SK-MEL-5 (cell line): ENCODE results near the gene STX16. TPM values are rescaled to one million over a fixed set of nuclear protein-coding genes. Genes with fewer than 3 reads are reported as not detected.

Experiments
- DNase-seq: peaks from one replicate; pipeline ENCODE4 v3.0.0-alpha.2; 2016; ENCODE audit warnings: low read depth, low spot score
- in situ Hi-C: cut with HindIII; loops from 2 replicates; pipeline ENCODE4 v1.10.0; 2016; ENCODE audit warnings: low sequenced_read_pairs, high pct_unique_total_duplicates, low pct_unique_long_range_greater_than_20kb
- polyA plus RNA-seq, 2 experiments: library from polyadenylated mRNA; depleted of rRNA; stranded (reverse); fragments of >200 nt; gene quantifications; 2 replicates each; pipeline ENCODE4 v1.2.3, GENCODE V29; 2015
- total RNA-seq: library from RNA; depleted of rRNA; stranded (reverse); fragments of >200 nt; shearing (Covaris generic); gene quantifications from 2 replicates; pipeline ENCODE4 v1.2.3, GENCODE V29; 2014; rRNA removed

The STX16 gene, protein sequence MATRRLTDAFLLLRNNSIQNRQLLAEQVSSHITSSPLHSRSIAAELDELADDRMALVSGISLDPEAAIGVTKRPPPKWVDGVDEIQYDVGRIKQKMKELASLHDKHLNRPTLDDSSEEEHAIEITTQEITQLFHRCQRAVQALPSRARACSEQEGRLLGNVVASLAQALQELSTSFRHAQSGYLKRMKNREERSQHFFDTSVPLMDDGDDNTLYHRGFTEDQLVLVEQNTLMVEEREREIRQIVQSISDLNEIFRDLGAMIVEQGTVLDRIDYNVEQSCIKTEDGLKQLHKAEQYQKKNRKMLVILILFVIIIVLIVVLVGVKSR
- 16.9 and 20.0 TPM in 2 replicates for total RNA-seq
- 67.1 and 85.3 TPM in 2 replicates for polyA plus RNA-seq (2015; cell fraction: cytosol; rRNA removed)
- polyA plus RNA-seq (2015; cell fraction: nucleus; rRNA removed), result 214 and 217 TPM in 2 replicates

DNA sequence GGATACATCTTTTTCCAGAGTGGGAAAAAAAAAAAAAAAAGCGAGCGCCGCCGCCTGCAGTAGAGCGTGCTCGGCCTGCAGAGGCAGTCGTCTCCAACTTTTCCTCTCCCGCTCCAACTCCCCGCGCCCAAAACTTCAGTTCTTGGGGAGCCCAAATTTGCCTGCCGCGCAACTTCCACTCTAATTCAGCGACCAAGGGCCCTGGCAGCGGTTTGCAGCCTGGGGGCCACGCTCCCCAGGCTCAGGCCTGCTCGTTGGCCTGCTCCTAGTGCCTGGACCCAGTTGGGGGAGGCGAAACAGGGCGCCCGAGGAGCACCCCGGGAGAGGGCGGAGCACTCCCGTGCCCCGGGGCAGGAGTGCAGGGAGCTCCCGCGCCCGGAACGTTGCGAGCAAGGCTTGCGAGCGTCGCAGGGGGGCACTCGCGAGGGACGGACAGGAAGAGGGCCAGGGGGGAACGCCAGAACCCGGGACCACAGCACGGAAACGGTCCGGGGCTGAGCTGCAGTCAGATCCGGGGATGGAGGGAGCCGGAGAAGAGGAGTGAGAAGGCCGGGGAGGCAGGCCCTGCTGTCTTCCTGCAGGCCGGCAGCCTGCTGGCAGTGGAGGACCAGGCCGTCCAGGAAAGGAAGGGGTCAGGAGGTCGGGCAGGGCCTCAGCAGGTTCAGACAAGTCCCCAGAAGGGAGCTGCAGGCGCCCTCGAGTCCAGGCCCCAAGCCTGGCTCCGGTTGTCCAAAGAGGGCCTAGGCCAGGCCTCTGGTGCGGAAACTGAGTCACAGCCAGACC is at the start of gene STX16:
STX16 (plus strand) TSS at position 508 of the 783 bp plus-strand sequence. CDS start 724 bp downstream, outside the sequence.
- in situ Hi-C loops, result loop anchor here (25.0 kb wide), 1 partner anchor 186 kb away; no protein-coding TSS in a partner anchor

GRCh38 chr20:58602124-58602523 is 49.0 kb upstream of the STX16 start:
- in situ Hi-C loops, result no loop called here
- DNase-seq, result no peak

More for the DNA sequence above, at the start of gene STX16:
- peak; percentile 95 for DNase-seq

GRCh38 chr20:58603721-58604120 is 47.4 kb upstream of the STX16 start:
- in situ Hi-C loops, result no loop called here
- no peak for DNase-seq

DNA sequence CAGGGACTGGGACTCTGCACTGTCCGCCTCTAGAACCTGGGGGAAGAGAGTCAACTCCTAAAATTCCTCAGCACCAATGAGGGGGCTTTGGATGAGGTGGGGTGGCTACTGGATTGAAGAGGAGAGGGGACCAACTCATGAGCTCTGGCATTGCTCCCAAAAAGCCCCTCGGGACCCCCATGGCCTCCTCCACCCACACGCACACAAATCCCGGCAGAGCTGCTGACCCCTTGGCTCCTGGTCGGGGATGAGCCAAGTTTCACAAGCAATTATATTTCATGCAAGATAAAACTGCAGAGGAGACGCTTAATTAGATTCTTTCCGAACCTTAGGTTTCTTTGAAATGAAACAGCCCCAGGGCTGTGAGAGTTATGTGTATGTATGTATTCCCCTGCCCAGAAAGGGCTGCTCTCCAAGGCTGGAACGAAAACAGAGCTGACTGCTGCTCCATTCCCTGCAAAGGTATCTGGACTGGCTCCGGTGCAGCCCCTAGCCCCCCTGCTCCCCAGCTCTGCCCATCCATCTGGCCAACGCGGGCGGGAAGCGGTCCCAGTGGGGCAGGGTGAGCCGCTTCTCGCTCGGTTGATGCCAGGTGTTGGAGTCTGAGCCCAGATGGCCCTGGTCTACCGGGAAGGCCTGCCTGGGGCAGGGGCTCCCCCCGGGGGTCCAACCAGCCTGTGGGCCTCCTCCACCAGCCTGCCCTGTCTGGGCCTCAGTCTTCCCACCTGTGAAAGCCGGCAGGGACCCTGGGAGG is 46.8 kb upstream of the STX16 start:
- in situ Hi-C loops, result no loop called here
- no peak for DNase-seq

DNA sequence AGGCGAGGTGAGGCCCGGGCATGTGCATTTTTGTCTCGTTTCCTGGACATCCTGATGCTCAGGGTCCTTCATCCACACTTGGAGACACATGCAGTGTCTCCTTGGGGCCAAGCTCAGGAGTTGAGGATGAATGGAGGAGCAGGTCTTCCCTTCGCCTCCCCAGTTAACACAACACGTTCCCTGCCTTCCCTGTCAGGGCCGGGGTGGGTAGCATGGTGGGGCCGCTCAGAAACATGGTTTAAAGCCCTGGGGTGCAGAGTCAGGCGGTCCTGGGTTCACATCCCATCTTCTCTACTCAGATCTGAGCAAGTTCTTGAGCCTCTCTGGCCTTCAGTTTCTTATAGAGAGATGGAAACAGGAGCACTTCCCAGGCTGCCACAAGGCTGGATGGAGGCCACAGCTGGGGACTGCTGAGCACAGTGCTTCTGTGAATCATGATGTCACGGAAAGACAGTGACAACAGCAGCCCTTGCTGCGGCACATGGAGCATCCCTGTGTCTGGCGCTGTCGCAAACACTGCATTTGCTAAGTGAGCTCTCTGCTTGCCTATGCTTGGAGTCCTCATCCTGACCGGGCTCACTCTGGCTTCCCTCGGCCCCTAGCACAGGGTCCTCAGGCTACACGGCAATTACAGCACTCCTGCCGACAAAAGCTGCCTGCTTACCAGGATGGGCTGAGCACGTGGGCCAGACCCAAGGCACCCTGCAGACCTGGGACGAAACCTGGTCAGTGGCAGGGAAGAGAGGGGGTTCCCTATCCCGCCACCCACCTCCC is 45.6 kb upstream of the STX16 start:
- no peak for DNase-seq
- in situ Hi-C loops, result no loop called here

GRCh38 chr20:58606184-58606583 is 44.9 kb upstream of the STX16 start:
- in situ Hi-C loops, result no loop called here
- DNase-seq, result no peak

- in situ Hi-C loops, result no loop called here
- no peak for DNase-seq
Measured at GRCh38 chr20:58608096-58608840, 42.8 kb upstream of the STX16 start.

DNA sequence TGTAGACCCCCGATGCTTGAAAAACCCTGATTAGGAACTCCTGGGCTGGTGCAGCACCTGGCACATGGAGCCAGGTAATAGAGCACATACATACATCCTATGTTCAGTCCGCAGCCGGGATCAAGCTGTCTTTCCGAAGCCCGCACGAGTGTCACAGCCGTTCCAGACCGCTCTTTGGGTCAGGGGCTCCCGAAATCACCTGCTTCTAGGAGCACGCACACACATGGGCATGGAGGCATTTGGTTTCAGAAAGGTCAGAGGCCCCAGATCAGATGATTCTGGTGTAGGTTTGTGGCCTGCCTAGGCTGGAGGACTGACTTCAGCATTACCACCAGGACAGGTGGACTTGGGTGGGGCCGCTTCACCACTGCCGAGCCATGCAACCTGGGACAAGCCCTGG is 42.1 kb upstream of the STX16 start:
- no peak for DNase-seq
- in situ Hi-C loops, result no loop called here

GRCh38 chr20:58610071-58610800 is 40.8 kb upstream of the STX16 start:
- DNase-seq, result no peak
- in situ Hi-C loops, result no loop called here

GRCh38 chr20:58610811-58611210 is 40.3 kb upstream of the STX16 start:
- in situ Hi-C loops, result no loop called here
- no peak for DNase-seq

- no peak for DNase-seq
- in situ Hi-C loops, result no loop called here
Measured at GRCh38 chr20:58611236-58612030, 39.6 kb upstream of the STX16 start.

GRCh38 chr20:58612121-58612691 is 38.9 kb upstream of the STX16 start:
- in situ Hi-C loops, result no loop called here
- DNase-seq, result no peak

GRCh38 chr20:58613061-58613854 is 37.8 kb upstream of the STX16 start:
- in situ Hi-C loops, result no loop called here

DNA sequence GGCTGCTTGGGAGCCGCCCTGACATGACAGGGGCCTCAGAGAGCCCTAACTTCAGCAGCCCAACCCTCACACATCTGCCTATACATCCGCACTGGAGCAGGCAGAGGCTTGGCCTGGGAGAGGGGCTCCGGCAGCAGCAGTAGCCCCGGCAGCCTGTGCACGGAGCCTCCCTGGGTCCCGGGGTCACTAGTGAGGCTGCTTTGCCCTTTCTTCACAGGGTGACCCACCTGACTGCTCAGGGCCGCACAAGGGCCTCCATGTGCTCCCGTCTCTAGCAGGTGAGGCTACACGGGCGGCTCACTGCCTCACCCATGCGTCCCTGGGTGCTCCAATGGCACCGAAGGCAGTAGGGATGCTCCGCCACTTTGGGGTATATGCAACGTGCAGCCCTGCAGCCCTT is 36.7 kb upstream of the STX16 start:
- in situ Hi-C loops, result no loop called here
- DNase-seq, result no peak

More at GRCh38 chr20:58613061-58613854, 37.8 kb upstream of the STX16 start:
- no peak for DNase-seq
